Measurements from ENCODE around the gene FGF14. TPM values are rescaled to one million over a fixed set of nuclear protein-coding genes. Genes with fewer than 3 reads are reported as not detected.
"Not testable (repeated sequence)": the region's sequence is repeated elsewhere in the genome, so short reads cannot be mapped to it uniquely, and the experiment has no call there.

FGF14 gene
- total RNA-seq, 2 donors from 2014 or later: 0.70 to 0.92 TPM

- no peak for ATAC-seq
- no peak for DNase-seq
- intact Hi-C loops (cut with DNase I, micrococcal nuclease): no loop called here
These were observed 225.0 kb downstream of the FGF14 start for GRCh38 chr13:102176846-102177245.

- no peak for ATAC-seq
- intact Hi-C loops (cut with DNase I, micrococcal nuclease): no loop called here
- no peak for DNase-seq
These were observed 229.4 kb downstream of the FGF14 start for GRCh38 chr13:102172406-102172805.

GRCh38 chr13:102170305-102170704, 231.5 kb downstream of the FGF14 start:
- DNase-seq (no peak), ATAC-seq (no peak)
- intact Hi-C loops (cut with DNase I, micrococcal nuclease): no loop called here

GRCh38 chr13:102169471-102170015, 232.3 kb downstream of the FGF14 start:
- intact Hi-C loops (cut with DNase I, micrococcal nuclease): no loop called here
- DNase-seq (no peak), ATAC-seq (no peak)

GRCh38 chr13:102152790-102153189, 249.1 kb downstream of the FGF14 start:
- ATAC-seq (no peak), DNase-seq (no peak)
- intact Hi-C loops (cut with DNase I, micrococcal nuclease): no loop called here

DNA sequence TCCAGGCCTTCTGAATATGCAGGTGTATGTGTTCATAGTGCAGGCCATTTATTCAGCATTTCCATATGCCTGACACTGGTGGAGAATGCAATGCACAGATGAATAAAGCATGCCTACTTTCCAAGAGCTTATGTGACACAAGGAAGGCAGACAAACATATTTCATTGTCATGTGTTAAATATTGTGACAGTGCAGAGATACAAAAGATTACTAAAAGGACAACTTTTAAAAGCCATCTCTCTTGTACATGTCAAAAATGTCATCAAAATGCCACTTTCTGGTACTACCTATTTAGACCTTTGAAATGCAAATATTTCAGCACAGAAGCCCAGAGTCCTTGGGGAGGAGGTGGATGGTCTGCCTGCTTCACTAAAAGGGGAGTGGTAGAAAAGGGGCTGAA, 254.5 kb downstream of the FGF14 start:
- DNase-seq (no peak), ATAC-seq (no peak)
- intact Hi-C loops (cut with DNase I, micrococcal nuclease): no loop called here

- intact Hi-C loops (cut with DNase I, micrococcal nuclease): no loop called here
These were observed 256.1 kb downstream of the FGF14 start for GRCh38 chr13:102145750-102146149.

DNA sequence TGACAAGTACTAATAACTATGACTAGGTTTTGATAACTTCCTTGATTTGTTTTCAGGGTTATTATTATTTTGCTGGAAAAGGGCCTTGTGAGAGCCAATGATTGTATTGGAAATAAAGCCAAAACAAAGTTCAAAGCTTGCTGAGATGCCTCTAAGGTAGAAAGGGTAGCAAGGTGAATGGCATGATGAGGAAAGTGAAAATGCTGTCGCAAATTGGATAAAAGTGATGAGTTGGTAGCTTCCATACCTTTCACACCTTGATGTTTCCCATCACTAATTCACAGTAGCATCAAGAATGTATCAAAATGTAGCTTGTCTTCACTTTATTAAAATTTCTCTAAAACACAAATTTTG, 259.4 kb downstream of the FGF14 start:
- intact Hi-C loops (cut with DNase I, micrococcal nuclease): no loop called here
- ATAC-seq (no peak), DNase-seq (no peak)

More at GRCh38 chr13:102145750-102146149, 256.1 kb downstream of the FGF14 start:
- ATAC-seq (no peak), DNase-seq (no peak)

DNA sequence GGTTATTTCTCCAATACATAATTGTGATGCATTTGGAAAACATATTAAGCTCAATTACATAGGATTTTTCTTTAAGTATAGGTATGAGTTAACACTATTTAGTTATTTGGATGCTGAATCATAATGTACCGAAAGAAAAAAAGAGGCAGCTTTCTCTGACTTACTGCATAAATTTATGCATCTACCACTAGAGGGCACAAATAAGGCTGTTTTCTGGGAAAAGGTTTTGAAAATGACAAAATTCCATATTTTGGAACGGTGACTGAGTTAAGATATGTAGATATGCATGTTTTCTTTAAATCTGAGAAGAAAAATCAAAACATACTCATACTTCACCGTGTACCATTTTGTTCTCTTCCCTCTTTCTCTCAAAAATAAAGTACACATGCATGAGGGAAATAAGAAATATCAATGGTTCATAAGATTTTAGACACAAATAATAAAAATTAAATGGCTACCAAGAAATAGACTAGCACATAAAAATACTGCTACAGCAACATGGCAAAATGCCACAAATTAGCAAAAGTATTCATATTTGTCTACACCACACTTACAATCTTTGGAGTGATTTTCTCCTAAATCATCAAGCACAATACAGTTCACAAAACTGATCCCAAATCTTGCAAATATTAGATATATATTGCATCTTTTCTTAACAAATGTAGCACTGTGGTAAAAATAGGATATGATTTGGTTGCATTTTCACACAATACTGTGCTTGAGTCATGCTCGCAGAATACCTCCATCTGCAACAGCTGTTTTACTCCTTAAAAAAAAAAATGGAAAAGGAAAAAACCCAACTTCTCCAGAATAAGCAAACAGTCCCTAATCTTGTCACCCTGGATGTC, 260.0 kb downstream of the FGF14 start:
- DNase-seq (no peak), ATAC-seq (no peak)
- intact Hi-C loops (cut with DNase I, micrococcal nuclease): no loop called here

DNA sequence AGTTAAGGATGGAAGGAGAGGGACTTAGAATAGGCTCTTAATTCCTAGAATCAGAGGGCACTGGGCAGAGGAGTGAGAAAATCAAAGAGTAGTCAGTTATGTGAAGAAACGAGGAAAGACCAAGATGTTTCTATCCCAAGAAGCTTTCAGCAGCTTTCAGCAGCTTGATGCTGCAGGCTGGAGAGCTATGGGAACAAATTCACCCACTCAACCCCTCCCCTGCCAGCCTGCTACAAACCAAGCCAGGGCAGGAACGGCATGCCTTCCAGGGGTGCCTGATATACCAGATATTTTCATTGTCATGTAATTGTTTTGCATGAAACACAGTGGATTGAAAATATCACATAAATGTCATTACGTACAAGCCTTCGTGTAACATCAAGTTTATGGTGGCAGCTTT, 262.2 kb downstream of the FGF14 start:
- DNase-seq: no peak
- intact Hi-C loops (cut with DNase I, micrococcal nuclease): no loop called here
- no peak for ATAC-seq

GRCh38 chr13:102138635-102139190, 263.1 kb downstream of the FGF14 start:
- DNase-seq (no peak), ATAC-seq (no peak)
- intact Hi-C loops (cut with DNase I, micrococcal nuclease): no loop called here

GRCh38 chr13:102137904-102138303, 263.9 kb downstream of the FGF14 start:
- ATAC-seq; DNase-seq; intact Hi-C loops (cut with DNase I, micrococcal nuclease): not testable (repeated sequence)

DNA sequence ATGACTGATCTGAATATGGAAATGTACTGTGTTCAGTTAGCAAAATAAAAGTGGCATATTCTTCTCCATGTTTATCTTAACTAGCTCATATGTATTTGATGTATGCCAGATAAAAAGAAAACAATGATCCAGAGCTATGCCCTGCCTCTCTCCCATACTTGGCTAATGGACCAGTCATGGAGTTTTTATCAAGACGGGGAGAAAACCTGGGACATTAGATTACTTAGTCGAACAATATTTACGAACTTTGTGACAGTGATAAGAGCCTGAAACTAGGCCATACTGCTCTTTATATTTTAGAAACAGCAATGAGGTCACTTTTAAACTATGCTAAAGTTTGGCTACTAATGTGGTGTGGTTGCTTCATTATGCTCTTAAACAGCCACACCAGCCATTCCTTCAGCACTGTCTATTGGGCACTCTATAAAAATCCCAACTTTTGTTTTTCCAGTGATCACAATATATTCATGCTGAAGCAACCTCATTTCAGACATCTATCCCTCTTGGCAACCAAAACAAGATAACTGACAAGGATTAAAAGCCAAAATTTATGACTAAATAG, 265.0 kb downstream of the FGF14 start:
- no peak for DNase-seq
- intact Hi-C loops (cut with DNase I, micrococcal nuclease): no loop called here
- no peak for ATAC-seq

DNA sequence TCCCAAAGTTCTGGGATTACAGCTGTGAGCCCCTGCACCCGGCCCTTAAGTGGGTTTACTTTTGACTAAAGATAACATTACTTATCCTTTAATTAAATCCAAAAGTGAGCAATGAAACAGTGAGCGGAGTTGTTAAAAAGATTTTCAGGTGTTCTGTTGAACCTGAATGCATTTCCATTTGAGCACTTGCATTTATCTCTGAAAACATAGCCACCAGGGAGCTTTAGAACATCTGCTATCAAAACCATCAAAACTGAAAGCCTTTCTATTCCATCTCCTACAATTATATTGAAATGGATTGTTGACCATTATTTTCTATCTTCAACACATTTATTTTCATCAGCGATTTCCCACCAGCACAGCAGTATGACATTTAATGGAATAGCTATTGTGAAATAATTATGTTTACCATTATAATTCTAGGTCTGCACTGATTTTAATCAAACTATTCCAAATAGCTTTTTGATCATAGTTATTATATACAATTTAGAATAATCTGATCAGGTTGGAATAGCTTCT, 269.0 kb downstream of the FGF14 start:
- no peak for DNase-seq
- intact Hi-C loops (cut with DNase I, micrococcal nuclease): no loop called here
- ATAC-seq: no peak

- ATAC-seq (no peak), DNase-seq (no peak)
- intact Hi-C loops (cut with DNase I, micrococcal nuclease): no loop called here
These were observed 270.6 kb downstream of the FGF14 start for GRCh38 chr13:102131246-102131645.

DNA sequence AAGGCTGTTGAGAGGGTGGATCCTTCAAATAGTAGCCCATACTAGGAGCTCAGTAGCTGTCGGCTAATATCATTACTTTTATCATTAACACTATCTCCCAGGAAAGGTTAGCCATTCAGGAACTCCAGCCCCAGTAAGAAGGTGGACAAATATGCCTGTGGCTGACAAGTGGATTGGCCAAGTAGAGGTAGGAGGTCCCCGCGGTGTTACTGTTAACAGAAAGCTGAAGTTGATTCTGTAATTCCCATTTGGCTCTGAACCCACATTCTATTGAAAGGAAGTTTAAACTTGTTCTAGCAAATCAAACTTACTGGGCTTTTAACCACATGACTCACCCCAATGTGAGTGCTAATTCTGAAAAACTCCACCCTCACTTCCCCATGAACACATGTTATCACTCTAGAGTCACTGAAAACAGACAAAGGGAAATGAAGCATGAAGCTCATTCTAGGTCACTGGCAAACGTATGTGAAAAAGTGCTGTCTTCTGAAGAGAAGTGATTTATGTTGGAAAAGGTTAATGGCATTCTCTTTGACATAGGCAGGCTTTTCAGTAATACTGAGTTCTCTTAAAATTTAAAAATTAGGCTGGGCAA, 273.5 kb downstream of the FGF14 start:
- DNase-seq (no peak), ATAC-seq (no peak)
- intact Hi-C loops (cut with DNase I, micrococcal nuclease): no loop called here

- intact Hi-C loops (cut with DNase I, micrococcal nuclease): no loop called here
- no peak for DNase-seq
- no peak for ATAC-seq
These were observed 274.7 kb downstream of the FGF14 start for GRCh38 chr13:102127153-102127552.

GRCh38 chr13:102122147-102122546, 279.7 kb downstream of the FGF14 start:
- intact Hi-C loops (cut with DNase I, micrococcal nuclease): no loop called here
- ATAC-seq: no peak

GRCh38 chr13:102117175-102117831, 284.5 kb downstream of the FGF14 start:
- ATAC-seq: no peak
- intact Hi-C loops (cut with DNase I, micrococcal nuclease): no loop called here
- DNase-seq: no peak

More at GRCh38 chr13:102122147-102122546, 279.7 kb downstream of the FGF14 start:
- DNase-seq: no peak

Measured in left colon (tissue), 2 donors.